ENCODE measurements around the gene NFIA.

DNA sequence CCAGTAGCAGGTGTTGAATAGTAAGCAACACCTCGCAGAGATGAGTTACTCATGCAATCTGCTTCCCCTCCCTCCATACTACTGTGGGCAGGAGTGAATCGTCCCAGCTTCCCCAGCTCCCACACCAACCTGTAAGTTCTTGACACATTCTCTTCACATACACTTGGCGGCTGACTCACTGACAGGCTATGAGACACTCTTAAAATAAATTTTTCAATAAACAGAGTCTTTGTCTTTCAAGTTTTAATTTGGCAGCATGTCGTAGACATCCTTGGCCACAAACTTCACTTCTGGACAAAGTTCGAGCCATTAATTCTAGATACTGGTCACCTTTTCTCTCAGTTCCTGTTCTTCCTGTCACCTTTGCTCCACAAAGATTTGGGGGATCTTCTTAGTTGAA is 351.9 kb downstream of the NFIA start:
- TF ChIP-seq CTCF (conservative IDR thresholded peaks at IDR 0.05; ENCODE audit: low read length): no peak
- TF ChIP-seq EZH2phosphoT487 (IDR thresholded peaks at IDR 0.05; ENCODE audit: borderline replicate concordance): no peak

All from Loucy (cell line).